GM12892 (cell line): ENCODE measurements around the gene UBE2L6.

Experiments
- POLR2A ChIP-seq: IDR thresholded peaks from 2 replicates; pipeline ENCODE4 v1.6.1; 2011; ENCODE audit warnings: low read depth, low read length, control low read depth
- TAF1 ChIP-seq: IDR thresholded peaks from 2 replicates; pipeline ENCODE4 v1.6.1; 2011; ENCODE audit warnings: low read depth, mild to moderate bottlenecking, control low read depth, low read length, borderline replicate concordance

DNA sequence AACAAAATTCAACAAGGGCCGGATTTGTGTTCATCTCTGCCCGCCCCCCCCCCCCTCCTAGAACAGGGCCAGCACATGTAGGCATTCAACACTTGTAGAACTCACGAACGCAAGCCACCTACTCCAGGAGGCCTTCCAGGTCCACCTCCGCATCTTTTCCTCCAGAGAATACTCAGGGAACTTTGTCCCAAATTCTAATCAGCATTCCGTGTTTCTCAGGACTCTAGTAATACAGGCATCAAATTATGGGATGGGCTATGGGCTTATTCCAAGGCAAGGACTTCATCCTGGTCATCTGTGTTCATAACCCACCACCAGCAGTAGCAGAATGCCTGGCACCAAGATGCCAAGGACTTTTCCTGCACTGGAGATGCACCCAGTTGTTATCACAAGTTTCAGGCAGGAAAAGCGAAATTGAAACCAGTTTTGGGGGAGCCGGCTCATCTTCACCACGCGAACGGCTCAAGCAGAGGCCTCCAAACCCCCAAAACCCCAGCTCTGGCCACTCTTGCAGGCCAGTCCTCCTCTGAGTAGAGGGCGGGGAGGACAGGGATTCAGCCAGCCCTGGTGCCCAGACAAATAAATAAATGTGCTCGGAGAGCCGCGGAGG is 462 bp downstream of the UBE2L6 start:
- TF ChIP-seq TAF1, result no peak
- TF ChIP-seq POLR2A, result no peak
